RWPE1 (cell line): ENCODE measurements around the gene JOSD2.
A peak's percentile ranks its signal among the peaks of the same experiment; 100 is the strongest.

Source experiments
- CTCF ChIA-PET: fragments of 350-600 bp; sonication (Branson Sonifier 250); formaldehyde crosslinking; extraction: SDS; loops from one replicate; lab custom pipeline; 2021; lab: Yijun Ruan, JAX
- POLR2A ChIA-PET: fragments of 400-600 bp; formaldehyde crosslinking; extraction: SDS; loops from one replicate; lab custom pipeline; 2020; ENCODE audit warnings: antibody characterized with exemption; ENCODE audit not compliant: low non-redundant PET; lab: Yijun Ruan, JAX
- DNase-seq: peaks from one replicate; pipeline ENCODE4 v3.0.0; 2012; ENCODE audit warnings: low spot score
- H3K27ac ChIP-seq: fragments of 450-650 bp; 2 replicates; pipeline ENCODE4 v1.5.1; 2017
- TF ChIP-seq, protein P1 (sequence below): fragments of 450-650 bp; conservative IDR thresholded peaks from 2 replicates; pipeline ENCODE4 v1.5.1; 2017; ENCODE audit warnings: low read depth, mild to moderate bottlenecking

Gene JOSD2

DNA sequence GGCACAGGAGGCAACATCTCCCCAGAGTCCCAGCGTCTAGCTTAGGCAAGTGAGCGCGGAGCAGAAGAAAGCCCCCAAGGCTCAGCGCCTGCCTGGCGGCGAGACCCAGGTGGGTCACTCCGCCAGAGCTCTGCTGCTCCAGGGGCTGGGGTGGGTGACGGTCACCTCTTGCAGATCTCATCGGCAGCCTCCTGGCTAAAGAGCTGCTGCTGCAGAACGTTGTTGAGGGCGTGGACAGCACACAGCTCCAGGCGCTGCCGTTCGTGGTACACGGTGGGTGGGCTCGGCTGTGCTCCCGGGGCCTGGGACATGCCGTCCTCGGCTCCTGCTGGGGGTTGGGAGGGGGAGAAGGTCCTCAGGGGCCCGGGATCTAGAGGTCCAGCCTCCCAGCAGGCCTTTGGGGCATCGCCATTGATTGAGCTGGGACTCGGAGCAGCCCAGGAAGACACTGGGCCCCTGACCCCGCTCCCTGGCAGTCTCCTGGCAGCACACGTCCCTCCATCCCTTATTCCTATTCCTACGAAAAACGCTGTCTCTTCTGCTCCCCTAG is 795 bp downstream of the JOSD2 start:
- H3K27ac ChIP-seq, result peak overlapping the region; percentile 78
- ChIA-PET CTCF (interaction anchor here (0.6 kb wide), 1 partner anchor 50 kb away, joined by 3 read pairs; no protein-coding TSS in a partner anchor), POLR2A (no interaction called here)
- TF ChIP-seq, protein P1, sequence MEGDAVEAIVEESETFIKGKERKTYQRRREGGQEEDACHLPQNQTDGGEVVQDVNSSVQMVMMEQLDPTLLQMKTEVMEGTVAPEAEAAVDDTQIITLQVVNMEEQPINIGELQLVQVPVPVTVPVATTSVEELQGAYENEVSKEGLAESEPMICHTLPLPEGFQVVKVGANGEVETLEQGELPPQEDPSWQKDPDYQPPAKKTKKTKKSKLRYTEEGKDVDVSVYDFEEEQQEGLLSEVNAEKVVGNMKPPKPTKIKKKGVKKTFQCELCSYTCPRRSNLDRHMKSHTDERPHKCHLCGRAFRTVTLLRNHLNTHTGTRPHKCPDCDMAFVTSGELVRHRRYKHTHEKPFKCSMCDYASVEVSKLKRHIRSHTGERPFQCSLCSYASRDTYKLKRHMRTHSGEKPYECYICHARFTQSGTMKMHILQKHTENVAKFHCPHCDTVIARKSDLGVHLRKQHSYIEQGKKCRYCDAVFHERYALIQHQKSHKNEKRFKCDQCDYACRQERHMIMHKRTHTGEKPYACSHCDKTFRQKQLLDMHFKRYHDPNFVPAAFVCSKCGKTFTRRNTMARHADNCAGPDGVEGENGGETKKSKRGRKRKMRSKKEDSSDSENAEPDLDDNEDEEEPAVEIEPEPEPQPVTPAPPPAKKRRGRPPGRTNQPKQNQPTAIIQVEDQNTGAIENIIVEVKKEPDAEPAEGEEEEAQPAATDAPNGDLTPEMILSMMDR, result no peak
- no peak for DNase-seq

DNA sequence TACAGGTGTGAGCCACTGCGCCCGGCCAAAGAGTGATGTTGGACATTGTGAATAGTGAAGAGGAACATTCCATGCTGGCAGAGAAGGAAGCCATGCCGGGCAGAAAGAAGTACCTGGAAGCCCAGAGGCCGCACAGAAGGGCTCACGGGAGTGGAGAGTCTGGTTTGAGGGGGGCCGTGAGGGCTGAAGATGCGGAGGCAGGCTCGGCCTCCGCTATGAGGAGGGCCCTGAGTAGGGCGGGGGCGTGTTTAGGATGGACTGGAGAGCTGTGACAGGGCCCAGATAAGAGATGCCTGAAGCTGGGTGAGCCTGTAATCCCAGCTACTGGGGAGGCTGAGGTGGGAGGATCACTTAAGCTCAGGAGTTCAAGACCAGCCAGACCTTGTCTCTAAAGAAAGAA is 1.6 kb downstream of the JOSD2 start:
- ChIA-PET CTCF (no interaction called here), POLR2A (no interaction called here)
- TF ChIP-seq, protein P1, result no peak
- H3K27ac ChIP-seq, result peak overlapping the region; percentile 29
- no peak for DNase-seq

DNA sequence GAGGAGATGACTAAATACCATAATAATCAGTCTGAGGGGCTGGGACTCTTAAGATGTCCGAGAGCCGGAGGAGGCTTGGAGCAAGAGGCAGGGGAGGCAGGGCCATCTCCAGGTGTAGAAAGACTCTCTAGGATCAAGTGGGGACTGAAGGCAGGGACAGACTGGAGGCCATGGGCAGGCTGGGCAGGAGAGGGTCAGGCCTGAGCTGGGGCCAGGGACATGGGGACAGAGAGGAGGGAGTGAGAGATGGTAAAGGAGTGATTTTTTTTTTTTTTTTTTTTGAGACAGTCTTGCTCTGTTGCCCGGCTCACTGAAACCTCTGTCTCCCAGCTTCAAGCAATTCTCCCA is 2.2 kb downstream of the JOSD2 start:
- no peak for DNase-seq
- TF ChIP-seq, protein P1, result no peak
- CTCF ChIA-PET, result no interaction called here
- peak overlapping the region; percentile 29 for H3K27ac ChIP-seq
- POLR2A ChIA-PET, result no interaction called here

DNA sequence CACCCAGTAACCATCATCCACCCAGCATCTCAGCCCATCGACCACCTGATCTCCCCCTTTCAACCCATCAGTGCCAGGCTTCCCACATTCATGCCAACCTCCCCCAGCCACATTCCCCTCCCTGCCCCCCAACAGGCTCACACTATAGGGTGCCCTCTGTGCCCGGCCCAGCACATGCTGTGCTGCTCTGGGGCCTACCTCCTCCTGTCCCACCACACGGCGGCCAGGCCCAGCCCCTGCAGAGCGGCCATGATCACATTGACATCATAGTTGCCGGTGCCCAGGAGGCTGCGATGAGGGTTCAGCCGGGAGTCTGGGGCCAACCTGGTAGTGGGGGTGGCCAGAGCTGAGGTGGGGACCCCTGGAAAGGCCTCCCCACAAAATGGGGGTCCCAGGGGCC is 3.6 kb downstream of the JOSD2 start:
- ChIA-PET POLR2A (no interaction called here), CTCF (no interaction called here)
- TF ChIP-seq, protein P1, result no peak
- H3K27ac ChIP-seq, result no peak overlapping the region
- DNase-seq, result no peak

DNA sequence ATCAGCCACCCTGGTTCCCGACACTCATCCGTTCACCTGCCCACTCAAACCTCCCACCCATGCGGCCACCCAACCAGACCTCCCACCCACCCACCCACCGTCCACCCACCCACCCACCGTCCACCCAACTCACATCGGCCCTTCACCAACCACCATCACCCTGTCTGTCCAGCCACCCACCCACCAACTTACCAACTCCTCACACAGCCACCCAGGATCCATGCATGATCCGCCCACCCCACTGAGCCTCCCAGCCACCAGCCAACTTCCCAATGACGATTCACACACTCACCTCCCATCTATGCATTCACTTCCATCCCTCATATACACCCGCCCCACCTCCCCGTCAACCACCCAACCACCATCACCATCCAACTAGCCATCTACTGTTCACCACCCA is 4.3 kb downstream of the JOSD2 start:
- TF ChIP-seq, protein P1, result no peak
- no peak overlapping the region for H3K27ac ChIP-seq
- ChIA-PET CTCF (no interaction called here), POLR2A (no interaction called here)
- no peak for DNase-seq

DNA sequence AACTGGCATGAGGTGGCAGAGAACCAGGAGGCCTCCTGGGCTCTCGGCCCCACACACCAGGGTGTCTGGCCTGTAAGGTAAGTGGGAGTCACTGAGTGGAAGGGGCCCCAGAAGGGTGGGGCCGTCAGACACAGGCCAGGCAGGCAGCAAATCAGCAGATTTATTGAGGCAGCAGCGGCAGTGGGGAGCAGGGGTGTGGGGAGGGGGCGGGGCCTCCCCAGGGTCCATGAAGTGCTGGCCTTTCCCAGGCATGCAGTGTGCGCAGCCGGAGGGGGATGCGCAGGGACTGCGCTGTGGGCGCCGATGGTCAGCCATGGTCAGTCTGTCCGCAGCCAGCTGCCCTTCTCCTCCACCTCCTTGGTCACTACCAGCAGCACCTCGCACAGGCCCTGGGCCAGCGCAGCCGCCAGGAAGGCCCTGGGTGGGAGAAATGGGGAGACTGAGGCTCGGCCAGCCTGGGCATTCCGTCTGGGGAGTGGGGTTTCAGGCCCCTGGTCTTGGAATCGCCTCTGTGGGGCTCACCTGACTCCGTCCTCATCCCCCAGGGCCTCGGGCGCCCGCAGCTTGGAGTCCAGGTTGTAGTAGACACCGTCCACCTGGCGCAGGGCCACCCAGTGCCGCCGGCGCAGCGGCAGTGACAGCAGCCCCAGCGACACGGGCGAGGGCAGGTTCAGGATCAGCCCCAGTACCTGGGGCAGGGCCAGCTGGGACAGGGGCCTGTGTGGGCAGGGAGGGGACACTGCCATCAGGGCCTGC is 5.0 kb downstream of the JOSD2 start:
- CTCF ChIA-PET, result no interaction called here
- POLR2A ChIA-PET, result no interaction called here
- TF ChIP-seq, protein P1, result no peak
- H3K27ac ChIP-seq, result no peak overlapping the region
- DNase-seq, result no peak
